ENCODE results near the gene POLE.

The POLE gene

DNA sequence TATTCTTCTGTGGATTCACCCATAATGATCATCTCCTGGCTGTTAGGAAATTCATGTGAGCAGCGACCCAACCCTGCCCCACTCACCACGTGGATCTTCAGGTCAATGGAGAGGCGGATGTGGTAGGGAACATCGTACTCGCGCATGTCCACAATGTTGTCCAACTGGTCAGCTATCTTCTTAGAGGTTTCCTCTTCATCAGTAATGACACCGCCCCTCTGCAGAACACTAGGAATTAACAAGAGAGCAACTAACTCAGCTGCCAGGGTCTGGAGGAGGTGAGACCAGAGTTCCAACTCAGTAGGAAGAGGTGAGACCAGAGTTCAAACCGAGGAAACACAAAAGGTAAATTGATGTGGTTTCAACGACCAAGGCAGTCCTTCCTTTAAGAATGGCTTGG is 9.7 kb downstream of the POLE start:
- FAIRE-seq (no peak), DNase-seq (ENCODE audit: low spot score) (no peak)

DNA sequence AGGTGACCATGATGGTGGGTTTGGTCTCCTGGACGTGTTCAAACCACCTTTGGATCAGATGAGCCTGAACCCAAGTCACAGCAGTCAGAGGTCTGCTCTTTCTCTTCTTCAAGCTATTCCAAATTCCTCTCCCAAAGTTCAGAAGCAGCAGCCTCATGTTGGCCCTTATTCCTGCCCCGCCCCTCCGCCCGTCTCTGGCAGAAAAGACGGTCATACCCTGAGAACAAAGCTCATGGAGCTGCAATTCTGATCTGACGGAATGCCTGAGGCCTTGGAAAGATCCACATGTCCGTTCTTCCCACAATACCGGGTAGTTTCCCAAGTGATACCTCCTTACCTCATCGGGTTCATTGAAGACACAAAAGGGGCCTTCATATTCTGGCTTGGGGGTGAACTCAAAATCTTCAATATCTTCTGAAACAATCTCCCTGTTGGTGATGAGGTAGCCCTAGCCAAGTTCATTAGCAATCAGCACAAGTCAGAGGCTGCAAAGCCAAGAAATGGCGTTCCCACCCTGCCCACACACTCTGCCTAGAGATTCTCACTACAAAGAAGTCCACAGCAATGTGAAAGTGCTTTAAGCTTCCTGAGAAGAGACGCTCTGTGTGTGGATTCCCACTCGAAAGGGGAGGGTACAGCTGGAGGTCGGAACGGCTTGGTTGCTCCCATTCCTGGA is 11.2 kb downstream of the POLE start:
- DNase-seq (ENCODE audit: low spot score) (no peak), FAIRE-seq (no peak)

DNA sequence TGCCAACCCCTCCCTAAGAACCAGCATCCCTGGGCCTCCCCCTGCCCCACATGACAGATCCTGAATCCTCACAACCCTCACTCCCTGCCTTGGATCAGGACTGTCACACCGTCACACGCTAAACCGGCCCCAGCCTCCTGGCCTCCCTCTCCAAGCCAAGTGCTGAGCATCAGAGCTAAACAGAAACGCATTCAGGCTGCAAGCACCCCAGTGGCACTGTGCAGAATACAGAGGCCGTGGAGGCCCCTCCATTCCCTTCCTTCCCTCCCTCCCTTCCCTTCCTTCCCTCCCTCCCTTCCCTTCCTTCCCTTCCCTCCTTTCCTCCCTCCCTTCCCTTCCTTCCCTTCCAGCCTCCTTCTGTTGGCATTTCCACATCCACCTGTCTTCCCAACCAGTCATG is 12.6 kb downstream of the POLE start:
- DNase-seq (ENCODE audit: low spot score) (no peak), FAIRE-seq (no peak)

DNA sequence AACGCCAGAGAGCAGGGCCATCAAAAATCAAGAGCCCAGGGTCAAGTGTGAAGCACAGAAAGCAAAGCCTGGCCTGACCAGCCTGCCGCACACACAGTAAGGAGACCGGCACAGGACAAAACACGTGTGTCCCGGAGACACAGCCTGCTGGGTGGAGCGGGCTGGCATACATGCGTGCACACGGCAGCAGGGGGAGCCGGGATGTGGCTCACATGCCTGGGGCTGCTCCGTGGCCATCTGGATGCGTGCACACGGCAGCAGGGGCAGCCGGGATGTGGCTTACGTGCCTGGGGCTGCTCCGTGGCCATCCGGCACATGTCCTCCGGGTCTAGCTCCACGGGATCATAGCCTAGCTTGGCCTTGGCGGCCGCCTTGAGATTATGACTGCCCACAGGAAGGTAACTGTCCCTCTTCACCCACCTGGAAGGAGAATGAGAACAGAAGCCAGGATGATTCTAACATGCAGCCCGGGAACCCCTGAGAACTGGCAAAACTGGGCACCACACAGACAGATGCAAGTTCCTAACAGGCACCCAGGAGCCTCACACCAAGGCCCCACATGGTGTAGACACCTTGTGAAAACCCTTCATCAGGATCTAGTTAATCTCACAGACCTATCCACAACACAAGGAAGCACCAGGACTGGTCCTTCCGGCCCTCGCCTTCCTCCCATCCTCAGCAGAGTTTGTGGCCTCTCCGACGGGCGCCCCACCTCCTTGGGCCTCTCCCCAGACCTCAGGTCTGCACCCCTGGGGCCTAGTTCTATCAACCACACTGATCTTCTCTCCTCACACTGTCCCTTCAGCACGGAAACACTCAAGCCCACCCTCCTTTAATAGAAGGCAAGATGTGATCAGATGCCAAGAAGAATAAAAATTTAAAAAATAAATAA is 13.6 kb downstream of the POLE start:
- DNase-seq (ENCODE audit: low spot score) (no peak), FAIRE-seq (no peak)

DNA sequence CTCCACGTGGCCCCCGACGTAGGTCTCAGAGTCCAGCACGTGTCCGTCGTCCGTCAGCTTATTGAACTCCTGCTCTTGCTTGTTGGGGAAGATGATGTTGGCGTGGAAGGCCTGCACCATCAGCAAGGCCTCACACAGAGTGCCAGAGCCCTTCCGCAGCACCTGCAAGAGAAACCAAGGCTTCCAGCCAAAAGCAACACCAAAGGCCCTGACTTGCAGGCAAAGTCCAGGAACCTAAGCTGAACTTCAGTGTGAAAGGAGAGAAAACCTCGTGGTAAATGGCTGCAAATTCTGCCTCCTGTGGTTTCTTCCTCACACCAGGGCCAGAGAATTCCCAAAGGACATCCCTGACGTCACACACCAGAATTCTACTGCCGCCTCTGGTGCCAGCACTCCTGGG is 14.5 kb downstream of the POLE start:
- no peak for DNase-seq (ENCODE audit: low spot score)
- no peak for FAIRE-seq

DNA sequence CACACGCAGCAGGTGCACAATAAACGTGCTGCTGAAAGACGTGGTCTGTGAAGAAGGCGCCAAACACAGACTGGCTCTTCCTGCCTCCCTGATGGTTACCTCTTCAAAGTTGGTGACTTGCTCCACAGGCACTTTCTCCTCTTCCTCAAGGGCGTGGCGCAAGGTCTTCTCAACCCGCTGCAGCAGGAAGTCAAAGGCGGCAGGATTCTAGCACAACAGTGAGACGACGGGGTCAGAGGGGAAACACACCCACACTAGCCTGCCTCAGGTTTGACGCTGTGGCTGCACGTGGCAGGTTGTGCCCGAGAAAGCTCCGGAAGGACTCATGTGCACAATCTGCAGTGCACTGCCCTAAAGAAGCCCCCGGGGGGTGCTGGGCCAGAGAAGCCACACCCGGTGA is 15.0 kb downstream of the POLE start:
- DNase-seq (ENCODE audit: low spot score) = no peak
- FAIRE-seq = no peak

DNA sequence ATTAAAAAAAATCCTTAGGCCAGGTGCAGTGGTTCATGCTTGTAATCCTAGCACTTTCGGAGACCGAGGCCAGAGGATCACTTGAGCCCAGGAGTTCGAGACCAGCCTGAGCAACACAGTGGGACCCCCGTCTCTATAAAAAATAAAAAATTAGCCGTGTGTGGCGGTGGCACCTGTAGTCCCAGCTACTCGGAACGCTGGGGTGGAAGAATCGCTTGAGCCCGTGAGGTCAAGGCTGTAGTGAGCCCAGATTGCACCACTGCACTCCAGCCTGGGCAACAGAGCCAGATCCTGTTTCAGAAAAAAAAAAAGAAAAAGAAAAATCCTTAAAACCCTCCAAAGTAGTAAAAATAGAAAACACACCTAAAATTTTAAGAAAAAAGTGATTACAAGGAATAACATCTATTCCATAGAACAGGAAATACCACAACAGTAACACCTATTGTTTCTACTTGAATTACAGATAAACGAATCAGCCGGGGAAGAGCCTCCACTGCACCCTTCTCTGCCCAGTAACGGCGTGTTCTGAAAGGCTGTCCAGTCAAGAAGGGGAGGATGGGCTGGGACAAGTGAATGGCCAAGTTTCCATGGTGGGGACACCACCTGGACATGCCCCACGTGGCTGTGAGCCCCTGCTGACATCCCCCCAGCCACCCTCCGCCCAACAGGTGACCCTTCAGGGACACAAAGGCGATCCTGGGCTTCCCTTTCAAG is 17.8 kb downstream of the POLE start:
- no peak for FAIRE-seq
- DNase-seq (ENCODE audit: low spot score) = no peak

DNA sequence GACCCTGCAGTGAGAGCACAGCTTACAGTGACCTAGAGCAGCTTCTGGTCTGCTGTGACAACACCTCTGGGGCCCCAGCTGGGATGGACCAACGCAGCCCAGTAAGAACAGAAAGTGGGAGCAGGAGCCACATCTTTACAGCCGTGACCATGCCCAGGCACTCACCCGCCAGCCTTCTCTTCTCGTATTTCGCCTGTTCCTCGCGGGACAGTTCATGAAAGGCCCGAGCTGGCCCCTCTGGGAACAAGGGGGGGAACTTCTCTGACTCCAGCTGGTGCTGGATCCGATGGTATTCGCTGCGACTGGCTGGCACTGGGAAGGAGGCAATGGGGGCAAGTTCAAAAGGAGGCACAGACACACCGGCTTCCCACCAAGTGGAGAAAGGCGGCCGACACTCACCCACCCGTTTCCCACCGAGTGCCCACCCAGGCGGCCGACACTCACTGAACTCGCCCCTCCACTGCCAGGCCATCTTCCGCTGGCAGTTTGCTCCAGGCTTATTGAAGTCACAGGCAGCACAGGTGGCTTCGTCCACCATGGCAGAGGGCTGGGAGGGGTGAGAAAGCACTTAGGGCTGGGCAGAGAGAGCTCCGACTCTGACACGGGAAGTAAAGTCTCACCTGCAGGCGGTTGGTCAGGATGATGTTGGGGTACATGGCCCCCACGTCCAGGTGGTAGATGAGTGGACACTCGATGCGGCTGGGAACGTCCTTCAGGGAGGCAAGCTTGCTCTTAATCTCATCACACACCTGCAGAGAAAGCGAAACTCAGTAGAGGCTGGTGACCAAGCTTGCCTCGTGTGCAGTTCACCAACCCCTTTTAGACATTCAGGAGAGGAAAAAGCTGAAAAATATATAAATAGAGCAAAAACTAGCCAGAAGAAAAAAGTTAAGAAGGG is 18.7 kb downstream of the POLE start:
- FAIRE-seq = no peak
- no peak for DNase-seq (ENCODE audit: low spot score)

DNA sequence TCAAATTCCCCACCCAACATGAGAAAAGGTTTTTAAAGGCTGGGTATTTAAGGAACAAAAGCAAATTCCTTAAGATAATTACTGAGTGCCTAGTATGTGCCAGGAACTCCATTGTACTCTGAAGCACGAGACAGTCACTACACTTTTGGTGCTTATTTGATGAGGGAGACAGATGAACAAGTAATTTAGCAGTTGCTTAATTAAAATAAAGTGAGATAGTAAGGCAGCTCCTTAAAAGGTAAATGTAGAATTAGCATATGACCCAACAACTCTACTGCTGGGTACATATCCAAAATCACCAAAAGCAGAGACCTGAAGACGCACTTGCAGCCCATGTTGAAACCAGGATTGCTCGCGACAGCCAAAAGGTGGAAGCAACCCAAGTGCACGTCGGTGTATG is 21.3 kb downstream of the POLE start:
- FAIRE-seq = no peak
- no peak for DNase-seq (ENCODE audit: low spot score)

DNA sequence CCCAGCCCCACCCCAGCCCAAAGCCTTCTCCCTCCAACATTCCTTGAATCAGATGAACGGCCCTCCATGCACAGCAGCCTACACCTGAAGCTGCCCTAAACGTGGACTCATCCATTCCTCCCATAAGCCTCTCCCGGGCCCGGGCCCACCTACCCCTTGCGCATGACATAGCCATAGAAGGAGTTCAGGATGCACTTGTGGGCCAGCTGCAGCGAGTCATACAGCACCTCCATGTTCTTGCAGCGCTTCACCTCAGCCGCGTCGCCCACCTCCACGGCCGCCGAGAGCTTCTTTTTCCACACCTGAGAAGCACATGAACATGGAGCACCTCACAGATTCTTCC is 22.0 kb downstream of the POLE start:
- no peak for DNase-seq (ENCODE audit: low spot score)
- no peak for FAIRE-seq

DNA sequence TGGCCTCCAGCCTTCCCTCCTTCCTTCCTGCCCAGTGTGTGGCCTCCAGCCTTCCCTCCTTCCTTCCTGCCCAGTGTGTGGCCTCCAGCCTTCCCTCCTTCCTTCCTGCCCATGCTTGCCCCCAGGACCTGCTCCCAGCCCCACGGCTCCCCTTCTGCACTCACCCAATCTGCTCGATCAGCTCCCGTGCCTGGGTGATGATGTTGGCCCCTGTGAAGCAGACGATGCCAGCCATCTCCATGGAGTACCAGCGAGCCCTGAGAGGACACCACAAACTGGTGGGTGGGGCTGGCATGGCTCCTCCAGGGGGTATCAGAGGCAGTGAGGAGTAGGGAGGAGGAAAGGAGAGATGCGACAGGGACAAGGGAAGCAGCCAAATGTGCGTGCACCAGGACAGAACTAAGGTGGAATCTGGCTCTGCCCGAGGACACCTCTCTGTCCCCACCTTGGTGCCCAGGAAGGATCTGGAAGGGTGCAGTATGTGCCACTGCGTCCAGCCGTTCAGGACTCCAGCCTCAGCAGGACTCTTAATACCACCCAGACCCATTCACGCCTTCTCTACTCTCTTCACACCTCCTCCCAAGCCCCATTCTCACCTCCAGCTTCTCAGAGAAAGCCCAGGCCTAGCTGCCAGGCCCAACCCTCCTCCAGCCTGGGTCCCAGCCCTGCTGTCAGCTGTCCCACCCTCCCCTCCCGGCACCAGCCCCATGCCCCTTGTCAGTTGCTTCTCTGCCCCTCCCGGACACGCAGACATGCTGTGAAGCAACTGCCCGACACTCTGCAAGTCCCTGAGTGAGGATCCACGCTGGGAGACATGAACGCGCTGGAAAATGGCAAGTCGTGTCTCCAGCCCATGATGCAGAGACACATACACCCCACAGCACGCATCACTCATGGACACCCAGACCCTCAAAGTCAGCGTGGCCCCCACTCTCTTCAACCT is 22.7 kb downstream of the POLE start:
- no peak for DNase-seq (ENCODE audit: low spot score)

DNA sequence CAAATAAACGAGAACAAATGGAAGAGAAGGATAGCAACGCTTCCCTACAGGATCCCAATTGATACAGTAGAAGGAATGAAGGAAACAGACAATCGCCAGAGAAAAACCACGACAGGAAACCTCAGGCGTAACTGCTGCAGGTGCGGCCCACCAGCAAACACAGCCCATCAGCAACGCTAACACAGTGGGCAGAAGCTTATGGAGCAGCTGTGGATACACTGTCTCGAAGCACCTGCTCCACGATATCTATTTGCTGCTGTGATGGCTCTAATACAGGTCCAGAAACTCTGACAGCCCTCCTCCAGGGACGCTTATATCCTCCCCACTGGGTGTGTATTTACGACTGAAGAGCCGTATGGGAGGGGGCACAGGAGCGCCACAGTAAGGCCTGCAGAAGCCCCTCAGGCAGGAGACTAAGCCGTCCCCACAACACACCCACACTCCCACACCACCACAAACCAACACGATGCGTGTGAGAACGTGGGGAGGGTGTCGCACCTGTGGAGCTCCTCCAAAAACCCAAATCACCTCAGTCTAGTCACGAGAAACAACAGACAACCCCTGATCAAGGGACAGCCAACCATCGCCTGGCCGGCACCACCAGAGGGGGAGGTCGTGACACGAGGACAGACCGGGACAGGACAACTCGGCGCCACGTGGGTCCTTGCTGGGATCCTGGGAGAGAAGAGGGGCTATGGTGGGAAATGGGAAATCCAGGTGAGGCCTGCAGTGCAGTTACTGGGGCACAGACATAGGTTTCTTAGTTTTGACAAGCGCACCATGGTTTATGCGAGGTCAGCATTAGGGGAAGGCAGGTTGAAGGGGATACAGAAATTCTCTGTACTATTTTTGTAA is 24.0 kb downstream of the POLE start:
- no peak for DNase-seq (ENCODE audit: low spot score)
- FAIRE-seq = no peak

More for the DNA sequence above, 22.7 kb downstream of the POLE start:
- FAIRE-seq = no peak

DNA sequence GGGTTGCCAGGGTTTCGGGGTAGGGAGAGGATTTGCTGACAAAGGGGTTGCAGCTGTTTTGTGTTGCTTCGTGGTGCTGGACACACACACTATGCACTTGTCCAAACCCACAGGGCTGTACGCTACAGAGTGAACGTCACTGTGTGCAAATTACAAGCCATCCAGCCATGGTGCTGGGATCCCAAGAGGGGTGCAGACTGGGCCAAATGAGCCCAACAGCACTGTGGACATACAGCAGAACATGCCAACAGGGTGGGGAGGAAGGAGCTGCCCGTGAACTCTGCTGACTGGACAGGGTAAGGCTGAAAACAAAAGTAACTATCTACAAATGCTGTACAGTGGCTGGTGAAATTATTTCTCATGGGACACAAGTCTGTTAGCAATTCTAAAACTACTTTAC is 25.2 kb downstream of the POLE start:
- DNase-seq (ENCODE audit: low spot score) (no peak), FAIRE-seq (no peak)

DNA sequence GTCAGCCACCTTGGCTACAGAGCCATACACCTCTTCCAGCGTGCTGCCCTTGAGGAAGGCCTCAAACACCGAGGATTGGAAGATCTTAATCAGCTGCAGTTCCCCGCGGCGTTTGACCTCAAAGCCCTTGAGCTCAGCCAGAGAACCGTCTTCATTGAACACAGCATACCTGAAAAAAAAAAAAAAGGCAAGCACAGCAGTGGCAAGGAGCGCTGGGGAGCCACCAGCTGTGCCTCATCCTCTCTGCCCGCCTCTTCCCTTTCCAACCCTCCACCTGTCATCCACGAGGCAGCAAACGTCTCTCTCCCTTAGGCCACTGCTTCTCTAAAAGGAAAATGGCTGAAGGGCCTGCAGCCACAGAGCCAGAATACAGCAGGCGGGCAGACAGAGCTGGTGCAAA is 26.1 kb downstream of the POLE start:
- no peak for FAIRE-seq

DNA sequence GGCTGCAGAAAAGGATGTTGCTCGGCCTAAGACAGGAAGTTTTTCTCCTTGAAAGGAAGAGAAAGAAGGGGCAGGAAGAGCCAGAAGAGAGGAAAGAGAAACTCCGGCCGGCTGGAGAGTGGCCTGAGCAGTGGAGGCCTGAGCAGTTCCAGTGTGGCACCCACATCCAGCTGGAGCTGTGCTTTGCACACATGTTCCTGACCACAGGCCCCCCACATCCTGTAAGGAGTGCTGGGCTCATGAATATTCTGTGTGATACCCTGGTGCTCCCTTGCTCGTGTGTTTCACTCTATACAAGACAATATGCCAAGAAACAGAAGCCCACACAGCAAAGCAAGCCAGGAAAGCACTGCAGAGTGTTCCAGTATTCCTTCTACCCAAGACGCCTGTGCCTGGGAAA is 27.1 kb downstream of the POLE start:
- FAIRE-seq (no peak), DNase-seq (ENCODE audit: low spot score) (no peak)

More for the DNA sequence above, 26.1 kb downstream of the POLE start:
- DNase-seq (ENCODE audit: low spot score) = no peak

DNA sequence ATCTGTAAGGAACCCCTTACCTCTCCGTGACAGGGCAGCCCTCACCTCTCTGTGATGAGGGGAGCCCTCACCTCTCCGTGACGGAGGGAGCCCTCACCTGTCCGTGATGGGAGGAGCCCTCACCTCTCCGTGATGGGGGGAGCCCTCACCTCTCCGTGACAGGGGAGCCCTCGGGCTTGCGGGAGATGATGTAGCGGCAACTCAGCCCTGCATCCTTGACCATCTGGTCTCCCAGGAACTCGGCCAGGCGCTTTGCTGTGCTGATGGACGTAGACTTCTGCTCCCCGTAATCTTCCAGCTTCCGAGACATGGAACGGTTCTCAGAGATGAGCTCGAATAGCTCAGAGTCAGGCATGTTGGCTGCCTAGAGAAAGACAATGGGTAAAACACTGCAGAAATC is 28.0 kb downstream of the POLE start:
- FAIRE-seq (no peak), DNase-seq (ENCODE audit: low spot score) (no peak)

DNA sequence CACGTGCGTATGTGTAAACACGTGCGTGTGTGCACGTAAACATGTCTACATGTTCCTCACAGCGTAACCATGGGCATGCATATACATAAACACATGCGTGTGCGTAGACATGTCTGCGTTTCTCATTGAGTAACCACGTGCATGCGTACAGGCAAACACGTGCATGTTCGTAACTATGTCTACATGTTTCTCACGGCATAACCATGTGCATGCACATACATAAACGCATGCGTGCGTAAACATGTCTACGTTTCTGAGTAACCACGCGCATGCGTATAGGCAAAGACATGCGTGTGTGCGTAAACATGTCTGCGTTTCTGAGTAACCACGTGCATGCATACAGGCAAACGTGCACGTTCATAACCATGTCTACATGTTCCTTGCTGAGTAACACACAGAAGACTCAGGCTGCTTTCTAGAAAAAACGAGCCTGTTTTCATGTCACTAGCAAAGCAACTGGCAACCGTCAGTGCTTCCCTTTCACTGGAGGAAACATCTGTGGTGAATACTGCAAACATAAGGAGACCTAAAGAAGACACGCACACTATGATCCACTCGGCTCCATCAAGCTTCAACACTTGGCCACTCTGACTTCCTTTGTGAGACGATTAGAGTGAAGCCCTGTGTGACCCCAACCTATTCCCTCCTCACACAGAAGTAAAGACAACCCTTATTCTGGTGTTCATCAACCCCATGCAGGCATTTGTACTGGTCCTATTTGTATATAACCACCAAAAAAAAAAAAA is 28.8 kb downstream of the POLE start:
- DNase-seq (ENCODE audit: low spot score) (no peak), FAIRE-seq (peak; percentile 69)

DNA sequence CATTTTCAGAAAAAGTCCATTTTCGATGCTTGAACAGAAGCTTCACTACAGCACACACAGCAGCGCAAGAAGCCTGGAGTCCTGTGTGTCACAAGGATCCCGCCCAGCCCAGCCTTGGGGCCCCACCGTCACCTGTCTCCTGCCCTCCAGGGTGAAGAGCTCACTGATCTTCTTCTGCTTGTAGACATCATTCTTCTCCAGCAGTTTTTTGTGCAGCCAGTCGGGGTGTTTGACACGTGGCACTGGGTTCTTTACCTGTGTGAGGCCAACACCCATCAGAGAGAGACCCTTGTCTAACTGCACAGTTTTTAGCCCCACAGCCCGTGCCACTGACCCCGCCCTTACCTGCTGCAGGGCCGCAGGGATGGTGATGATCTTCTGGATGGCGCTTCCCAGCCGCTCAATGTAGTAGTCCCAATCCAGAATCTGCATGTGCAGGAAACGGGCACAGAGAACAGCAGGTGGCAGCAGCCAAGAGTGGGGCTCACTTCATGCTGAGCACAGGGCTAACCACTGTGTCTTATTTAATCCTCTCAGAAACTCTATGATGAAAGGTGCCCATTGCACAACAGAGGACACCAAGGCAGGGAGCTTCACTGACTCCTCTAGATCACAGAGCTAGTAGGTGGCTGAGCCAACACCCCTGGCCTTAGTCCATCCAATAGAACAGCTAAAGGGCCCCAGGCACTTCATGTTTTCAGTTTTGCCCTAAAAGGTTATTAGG is 30.0 kb downstream of the POLE start:
- DNase-seq (ENCODE audit: low spot score) (no peak), FAIRE-seq (no peak)
